ENCODE results near the gene OCA2.
"Not testable (repeated sequence)": the region's sequence is repeated elsewhere in the genome, so short reads cannot be mapped to it uniquely, and the experiment has no call there.

The OCA2 gene

GRCh38 chr15:28002136-28002861, 96.8 kb downstream of the OCA2 start:
- no peak for DNase-seq (ENCODE audit: low spot score)

DNA sequence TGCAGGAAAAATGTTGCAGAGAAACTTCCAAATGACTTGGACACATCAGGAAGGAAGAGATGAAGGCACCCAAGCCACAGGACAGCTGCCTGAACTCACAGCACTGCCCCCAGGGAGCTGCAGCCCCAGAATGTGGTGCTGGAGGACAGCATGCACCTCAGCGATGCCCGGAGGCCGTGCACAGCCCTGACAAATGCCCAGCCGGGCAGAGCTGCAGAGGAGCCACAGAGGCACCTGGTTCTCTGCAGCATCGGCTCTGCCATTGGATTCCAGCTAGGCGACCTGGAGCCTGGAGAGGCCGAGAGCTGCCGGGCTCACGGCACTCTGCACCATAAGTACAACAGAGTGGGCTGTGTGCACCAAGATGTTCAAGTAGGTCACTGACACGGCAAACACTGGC, 97.5 kb downstream of the OCA2 start:
- no peak for DNase-seq (ENCODE audit: low spot score)

DNA sequence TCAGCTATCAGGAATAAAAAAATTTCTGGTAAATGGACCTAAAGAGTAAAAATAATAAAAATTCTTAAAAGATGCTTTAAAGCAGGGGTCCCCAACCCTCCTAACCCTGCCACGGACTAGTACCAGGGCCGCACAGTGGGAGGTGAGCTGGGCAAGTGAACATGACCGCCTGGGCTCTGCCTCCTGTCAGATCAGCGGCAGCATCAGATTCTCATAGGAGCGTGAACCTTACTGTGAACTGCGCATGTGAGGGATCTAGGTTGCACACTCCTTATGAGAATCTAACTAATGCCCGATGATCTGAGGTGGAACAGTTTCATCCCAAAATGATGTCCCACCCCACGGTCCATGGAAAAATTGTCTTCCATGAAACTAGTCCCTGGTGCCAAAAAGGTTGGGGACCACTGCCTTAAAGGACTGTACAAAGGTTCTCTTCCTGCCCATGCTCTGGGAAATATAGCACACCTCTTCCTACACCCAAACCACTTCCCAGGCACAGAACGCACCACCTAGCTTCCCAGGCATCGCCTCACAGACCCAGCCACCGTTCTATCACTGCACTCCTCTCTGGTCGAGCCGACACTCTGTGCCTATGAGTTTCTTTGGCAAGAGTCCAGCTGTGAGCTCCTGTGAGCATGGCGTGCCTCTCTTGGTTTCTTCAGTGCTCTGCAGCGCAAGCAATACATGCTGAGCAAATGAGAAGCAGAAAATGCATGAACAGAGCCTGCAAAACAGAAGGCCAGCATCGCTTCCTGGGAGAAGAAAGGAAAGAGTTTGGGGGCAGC, 104.9 kb downstream of the OCA2 start:
- DNase-seq (ENCODE audit: low spot score), result no peak

DNA sequence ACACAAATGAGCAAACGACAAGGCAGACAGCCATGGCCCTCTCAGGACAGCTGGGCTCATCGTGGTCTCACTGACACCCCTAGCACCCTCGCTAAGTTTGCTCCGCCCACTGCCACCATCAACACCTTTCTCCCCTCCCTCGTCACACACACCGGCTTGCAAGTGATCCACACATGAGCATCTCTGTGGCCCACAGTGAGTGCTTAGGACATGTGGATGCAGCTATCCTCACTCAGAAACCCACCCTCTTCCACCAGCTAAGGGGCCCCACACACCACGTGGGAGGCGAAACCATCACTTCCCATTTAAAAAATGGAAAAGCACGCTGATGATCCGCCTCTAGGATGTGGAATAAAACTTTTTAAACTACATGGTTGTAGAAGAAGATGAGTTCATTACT, 105.6 kb downstream of the OCA2 start:
- DNase-seq (ENCODE audit: low spot score), result no peak

GRCh38 chr15:27990521-27991515, 108.3 kb downstream of the OCA2 start:
- no peak for DNase-seq (ENCODE audit: low spot score)

GRCh38 chr15:27989838-27990237, 109.3 kb downstream of the OCA2 start:
- DNase-seq (ENCODE audit: low spot score), result no peak

GRCh38 chr15:27989427-27989826, 109.7 kb downstream of the OCA2 start:
- no peak for DNase-seq (ENCODE audit: low spot score)

- DNase-seq (ENCODE audit: low spot score), result no peak
Observed at GRCh38 chr15:27985099-27985498, 114.0 kb downstream of the OCA2 start.

GRCh38 chr15:27983496-27983895, 115.6 kb downstream of the OCA2 start:
- no peak for DNase-seq (ENCODE audit: low spot score)

- no peak for DNase-seq (ENCODE audit: low spot score)
Observed at GRCh38 chr15:27977696-27978095, 121.4 kb downstream of the OCA2 start.

DNA sequence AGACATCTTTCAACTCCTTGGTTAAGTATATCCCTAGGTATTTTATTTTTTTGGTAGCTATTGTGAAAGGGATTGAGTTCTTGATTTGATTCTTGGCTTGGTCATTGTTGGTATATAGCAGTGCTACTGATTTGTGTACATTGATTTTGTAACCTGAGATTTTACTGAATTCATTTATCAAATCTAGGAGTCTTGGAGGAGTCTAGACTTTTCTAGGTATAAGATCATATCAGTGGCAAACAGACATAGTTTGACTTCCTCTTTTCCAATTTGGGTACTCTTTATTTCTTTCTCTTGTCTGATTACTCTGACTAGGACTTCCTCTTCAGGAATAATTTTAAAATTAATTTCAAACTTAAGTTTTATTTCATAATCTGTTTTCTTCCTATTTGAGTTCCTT, 125.2 kb downstream of the OCA2 start:
- no peak for DNase-seq (ENCODE audit: low spot score)

GRCh38 chr15:27970661-27971392, 128.3 kb downstream of the OCA2 start:
- DNase-seq (ENCODE audit: low spot score), result no peak

DNA sequence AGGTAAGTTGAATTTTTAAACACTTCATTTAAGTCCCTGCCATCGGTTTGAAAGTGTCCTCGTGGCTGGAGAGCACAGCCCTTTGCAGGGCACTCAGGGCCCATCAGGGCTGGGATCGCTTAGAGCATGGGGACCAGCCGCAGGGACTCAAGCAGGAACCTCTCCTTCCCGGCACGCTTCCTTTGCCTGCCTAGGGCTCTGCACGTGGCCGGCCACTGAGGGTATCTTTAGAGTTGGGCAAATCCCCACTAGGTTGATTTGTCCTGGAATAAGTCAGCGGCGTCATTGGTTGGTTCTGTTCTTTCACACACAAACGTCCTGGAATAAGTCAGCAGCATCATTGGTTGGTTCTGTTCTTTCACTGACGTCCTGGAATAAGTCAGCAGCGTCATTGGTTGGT, 131.6 kb downstream of the OCA2 start:
- no peak for DNase-seq (ENCODE audit: low spot score)

GRCh38 chr15:27965546-27965945, 133.6 kb downstream of the OCA2 start:
- no peak for DNase-seq (ENCODE audit: low spot score)

GRCh38 chr15:27961801-27962200, 137.3 kb downstream of the OCA2 start:
- no peak for DNase-seq (ENCODE audit: low spot score)

GRCh38 chr15:27958911-27959578, 140.1 kb downstream of the OCA2 start:
- no peak for DNase-seq (ENCODE audit: low spot score)

DNA sequence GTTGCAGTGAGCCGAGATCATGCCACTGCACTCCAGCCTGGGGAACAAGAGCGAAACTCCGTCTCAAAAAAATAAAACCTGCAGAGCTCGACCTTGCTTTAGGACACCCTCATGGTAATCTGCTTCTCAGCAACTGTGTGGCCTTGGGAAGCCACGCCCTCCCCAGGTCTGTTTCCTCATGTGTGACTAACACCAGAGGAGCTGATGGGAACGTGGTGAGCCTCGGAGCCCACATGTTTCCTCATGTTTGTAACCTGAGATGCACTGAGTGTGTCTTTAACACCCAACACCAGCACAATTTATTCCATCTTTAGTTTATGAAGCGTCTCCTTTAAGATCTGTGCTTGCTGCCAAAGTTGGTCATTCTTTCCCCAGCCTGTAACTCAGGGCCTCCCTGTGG, 142.8 kb downstream of the OCA2 start:
- DNase-seq (ENCODE audit: low spot score), result no peak

GRCh38 chr15:27955087-27955486, 144.0 kb downstream of the OCA2 start:
- no peak for DNase-seq (ENCODE audit: low spot score)

GRCh38 chr15:27952593-27952992, 146.5 kb downstream of the OCA2 start:
- not testable (repeated sequence) for DNase-seq (ENCODE audit: low spot score)

- no peak for DNase-seq (ENCODE audit: low spot score)
Observed at GRCh38 chr15:27951191-27951890, 147.8 kb downstream of the OCA2 start.
